Upper lobe of left lung (tissue), 4 donors: Measurements from ENCODE around the gene RAB11FIP2.

Source experiments
- CTCF ChIP-seq, 6 experiments: fragments of 450-650 bp in 4 of 6; fragments of 200-600 bp in 2 of 6; sonication (generic) in 2 of 6; IDR thresholded peaks; one replicate each; pipeline ENCODE4 v1.5.1; 2016 to 2019; ENCODE audit warnings: antibody characterized with exemption in 6 of 6
- EP300 ChIP-seq, 4 donors: sonication (generic); formaldehyde crosslinking; IDR thresholded peaks; one replicate each; pipeline ENCODE4 v1.5.1; 2017; ENCODE audit warnings: antibody characterized with exemption in 4 of 4, control low read depth in 2 of 4
- POLR2A ChIP-seq, 4 donors: fragments of 450-650 bp; IDR thresholded peaks; one replicate each; pipeline ENCODE4 v1.5.1; 2016 to 2017; ENCODE audit warnings: antibody characterized with exemption in 4 of 4, mild to moderate bottlenecking in 2 of 4
- POLR2AphosphoS5 ChIP-seq, 2 donors: sonication (generic); formaldehyde crosslinking; IDR thresholded peaks; one replicate each; pipeline ENCODE4 v1.5.1; 2017; ENCODE audit warnings: antibody characterized with exemption in 2 of 2

DNA sequence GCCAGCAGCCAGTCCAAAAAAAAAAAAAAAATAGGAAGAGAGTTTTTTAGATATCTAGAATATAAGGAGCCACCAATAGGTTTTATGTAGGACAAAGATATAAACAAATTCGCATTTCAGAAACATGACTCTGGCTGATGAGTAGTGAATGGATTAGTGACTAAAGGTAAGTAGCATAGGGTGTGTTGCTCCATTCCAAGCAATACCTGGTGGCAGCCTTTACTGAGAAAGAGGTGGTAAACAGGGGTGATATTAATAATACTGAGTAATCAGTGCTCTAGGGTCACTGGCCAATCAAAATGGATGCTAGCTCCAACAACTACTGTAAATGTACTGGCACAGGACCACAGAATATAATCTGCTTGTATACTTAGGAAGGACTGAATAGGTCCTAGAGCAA, 45.5 kb upstream of the RAB11FIP2 start:
- no peak for TF ChIP-seq POLR2A (IDR thresholded peaks at IDR 0.05)
- no peak for TF ChIP-seq CTCF (IDR thresholded peaks at IDR 0.05)
- no peak for TF ChIP-seq POLR2AphosphoS5 (IDR thresholded peaks at IDR 0.05)
- TF ChIP-seq EP300 (IDR thresholded peaks at IDR 0.05), result no peak
